ENCODE measurements around the gene ATP1A4.

DNA sequence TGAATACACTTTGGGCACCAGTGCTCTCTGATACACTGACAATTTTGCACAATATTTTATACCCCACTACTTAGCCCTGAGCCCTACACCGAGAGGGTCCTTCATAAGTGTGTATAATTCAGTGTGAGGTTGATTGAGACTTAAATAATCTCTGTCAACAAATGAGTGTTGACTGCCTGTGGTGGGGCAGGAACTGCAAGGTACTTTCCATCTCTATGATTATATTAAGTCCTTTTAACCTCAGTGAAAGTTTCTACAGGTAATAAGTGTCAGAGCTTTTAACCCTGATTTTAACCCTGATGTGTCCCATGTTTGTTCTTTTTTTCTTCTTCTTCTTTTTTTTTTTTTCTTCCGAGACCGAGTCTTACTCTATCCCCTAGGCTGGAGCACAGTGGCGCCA lies 44.7 kb downstream of the ATP1A4 start:
- TF ChIP-seq, protein P1, sequence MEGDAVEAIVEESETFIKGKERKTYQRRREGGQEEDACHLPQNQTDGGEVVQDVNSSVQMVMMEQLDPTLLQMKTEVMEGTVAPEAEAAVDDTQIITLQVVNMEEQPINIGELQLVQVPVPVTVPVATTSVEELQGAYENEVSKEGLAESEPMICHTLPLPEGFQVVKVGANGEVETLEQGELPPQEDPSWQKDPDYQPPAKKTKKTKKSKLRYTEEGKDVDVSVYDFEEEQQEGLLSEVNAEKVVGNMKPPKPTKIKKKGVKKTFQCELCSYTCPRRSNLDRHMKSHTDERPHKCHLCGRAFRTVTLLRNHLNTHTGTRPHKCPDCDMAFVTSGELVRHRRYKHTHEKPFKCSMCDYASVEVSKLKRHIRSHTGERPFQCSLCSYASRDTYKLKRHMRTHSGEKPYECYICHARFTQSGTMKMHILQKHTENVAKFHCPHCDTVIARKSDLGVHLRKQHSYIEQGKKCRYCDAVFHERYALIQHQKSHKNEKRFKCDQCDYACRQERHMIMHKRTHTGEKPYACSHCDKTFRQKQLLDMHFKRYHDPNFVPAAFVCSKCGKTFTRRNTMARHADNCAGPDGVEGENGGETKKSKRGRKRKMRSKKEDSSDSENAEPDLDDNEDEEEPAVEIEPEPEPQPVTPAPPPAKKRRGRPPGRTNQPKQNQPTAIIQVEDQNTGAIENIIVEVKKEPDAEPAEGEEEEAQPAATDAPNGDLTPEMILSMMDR (IDR thresholded peaks at IDR 0.05; ENCODE audit: borderline replicate concordance, extremely low read depth, low read length, poor library complexity, severe bottlenecking) = no peak
- TF ChIP-seq EZH2 (IDR thresholded peaks at IDR 0.05; ENCODE audit: borderline replicate concordance, low read depth, low read length, severe bottlenecking) = no peak

All from DND-41 (cell line).